ENCODE data around the gene RBBP8NL.

The RBBP8NL gene

GRCh38 chr20:62427172-62428001, at the start of gene RBBP8NL:
Gene RBBP8NL (minus strand): TSS chr20:62427539. CDS start chr20:62419647, 7,892 bp downstream.
- Mint-ChIP-seq H3K4me1 (no peaks in the 10 kb centered on the region), H3K27ac (no peak within 1 kb of the TSS), H3K9me3 (no peaks in the 10 kb centered on the region), H3K36me3 (ENCODE audit: low read depth) (no peaks in the 10 kb centered on the region), H3K27me3 (peaks cover 3% of the 10 kb centered on the region), H3K4me3 (no peak within 1 kb of the TSS)
- ATAC-seq (no peak), DNase-seq (no peak)

GRCh38 chr20:62476056-62476838, 48.9 kb upstream of the RBBP8NL start:
- peaks cover 47% of the 10 kb centered on the region for H3K27me3 Mint-ChIP-seq
- H3K36me3 Mint-ChIP-seq (ENCODE audit: low read depth), result no peaks in the 10 kb centered on the region
- no peak overlapping the region for H3K27ac Mint-ChIP-seq
- H3K4me1 Mint-ChIP-seq, result peaks cover 4% of the 10 kb centered on the region
- H3K9me3 Mint-ChIP-seq, result no peaks in the 10 kb centered on the region
- H3K4me3 Mint-ChIP-seq, result no peak overlapping the region
- no peak for DNase-seq
- no peak for ATAC-seq

- ATAC-seq, result no peak
- H3K27me3 Mint-ChIP-seq, result peaks cover 47% of the 10 kb centered on the region
- H3K27ac Mint-ChIP-seq, result no peak within 1 kb of the TSS
- no peaks in the 10 kb centered on the region for H3K36me3 Mint-ChIP-seq (ENCODE audit: low read depth)
- DNase-seq, result no peak
- H3K4me1 Mint-ChIP-seq, result peaks cover 4% of the 10 kb centered on the region
- H3K9me3 Mint-ChIP-seq, result no peaks in the 10 kb centered on the region
- H3K4me3 Mint-ChIP-seq, result no peak within 1 kb of the TSS
Measured at GRCh38 chr20:62475772-62476055, 48.4 kb upstream of the RBBP8NL start, which contains the start of gene GATA5. Gene GATA5 (minus strand): TSS chr20:62475995. CDS start chr20:62475521, 474 bp downstream.

- Mint-ChIP-seq H3K27me3 (peaks cover 49% of the 10 kb centered on the region), H3K36me3 (ENCODE audit: low read depth) (no peaks in the 10 kb centered on the region), H3K4me3 (no peak overlapping the region), H3K27ac (no peak overlapping the region), H3K9me3 (no peaks in the 10 kb centered on the region), H3K4me1 (peaks cover 4% of the 10 kb centered on the region)
- ATAC-seq, result no peak
- no peak for DNase-seq
Measured at GRCh38 chr20:62475027-62475771, 47.9 kb upstream of the RBBP8NL start.

GRCh38 chr20:62474604-62475026, 47.3 kb upstream of the RBBP8NL start:
- Mint-ChIP-seq H3K27me3 (peaks cover 52% of the 10 kb centered on the region), H3K4me3 (no peak overlapping the region)

GRCh38 chr20:62473717-62474603, 46.6 kb upstream of the RBBP8NL start:
- H3K27ac Mint-ChIP-seq, result no peak overlapping the region
- DNase-seq, result no peak
- peaks cover 4% of the 10 kb centered on the region for H3K4me1 Mint-ChIP-seq
- H3K27me3 Mint-ChIP-seq, result peaks cover 49% of the 10 kb centered on the region
- H3K4me3 Mint-ChIP-seq, result no peak overlapping the region
- ATAC-seq, result no peak
- H3K36me3 Mint-ChIP-seq (ENCODE audit: low read depth), result no peaks in the 10 kb centered on the region
- no peaks in the 10 kb centered on the region for H3K9me3 Mint-ChIP-seq

More at GRCh38 chr20:62474604-62475026, 47.3 kb upstream of the RBBP8NL start:
- no peak for DNase-seq
- Mint-ChIP-seq H3K4me1 (peaks cover 4% of the 10 kb centered on the region), H3K27ac (no peak overlapping the region), H3K9me3 (no peaks in the 10 kb centered on the region), H3K36me3 (ENCODE audit: low read depth) (no peaks in the 10 kb centered on the region)
- ATAC-seq, result no peak

GRCh38 chr20:62472941-62473585, 45.7 kb upstream of the RBBP8NL start:
- H3K9me3 Mint-ChIP-seq, result no peaks in the 10 kb centered on the region
- H3K27ac Mint-ChIP-seq, result no peak overlapping the region
- peaks cover 4% of the 10 kb centered on the region for H3K4me1 Mint-ChIP-seq
- H3K27me3 Mint-ChIP-seq, result peaks cover 42% of the 10 kb centered on the region
- no peaks in the 10 kb centered on the region for H3K36me3 Mint-ChIP-seq (ENCODE audit: low read depth)
- ATAC-seq, result no peak
- H3K4me3 Mint-ChIP-seq, result no peak overlapping the region
- DNase-seq, result no peak

GRCh38 chr20:62472138-62472940, 45.0 kb upstream of the RBBP8NL start:
- Mint-ChIP-seq H3K4me3 (no peak overlapping the region), H3K27me3 (peaks cover 35% of the 10 kb centered on the region), H3K27ac (no peak overlapping the region), H3K36me3 (ENCODE audit: low read depth) (no peaks in the 10 kb centered on the region), H3K4me1 (peaks cover 4% of the 10 kb centered on the region), H3K9me3 (no peaks in the 10 kb centered on the region)
- no peak for ATAC-seq
- DNase-seq, result no peak

GRCh38 chr20:62470459-62470858, 43.1 kb upstream of the RBBP8NL start:
- H3K9me3 Mint-ChIP-seq, result no peaks in the 10 kb centered on the region
- no peak for ATAC-seq
- H3K27ac Mint-ChIP-seq, result no peak overlapping the region
- no peaks in the 10 kb centered on the region for H3K4me1 Mint-ChIP-seq
- H3K36me3 Mint-ChIP-seq (ENCODE audit: low read depth), result no peaks in the 10 kb centered on the region
- peaks cover 27% of the 10 kb centered on the region for H3K27me3 Mint-ChIP-seq
- H3K4me3 Mint-ChIP-seq, result no peak overlapping the region
- DNase-seq, result no peak

- Mint-ChIP-seq H3K27ac (no peak overlapping the region), H3K4me3 (no peak overlapping the region), H3K27me3 (peaks cover 27% of the 10 kb centered on the region), H3K9me3 (no peaks in the 10 kb centered on the region), H3K4me1 (no peaks in the 10 kb centered on the region), H3K36me3 (ENCODE audit: low read depth) (no peaks in the 10 kb centered on the region)
- ATAC-seq (no peak), DNase-seq (no peak)
Measured at GRCh38 chr20:62470001-62470400, 42.7 kb upstream of the RBBP8NL start.

GRCh38 chr20:62469352-62469751, 42.0 kb upstream of the RBBP8NL start:
- H3K4me1 Mint-ChIP-seq, result no peaks in the 10 kb centered on the region
- H3K27ac Mint-ChIP-seq, result no peak overlapping the region
- H3K4me3 Mint-ChIP-seq, result no peak overlapping the region
- ATAC-seq (no peak), DNase-seq (no peak)
- H3K36me3 Mint-ChIP-seq (ENCODE audit: low read depth), result no peaks in the 10 kb centered on the region
- no peaks in the 10 kb centered on the region for H3K9me3 Mint-ChIP-seq
- peaks cover 23% of the 10 kb centered on the region for H3K27me3 Mint-ChIP-seq

- Mint-ChIP-seq H3K4me3 (no peak overlapping the region), H3K36me3 (ENCODE audit: low read depth) (no peaks in the 10 kb centered on the region), H3K27ac (no peak overlapping the region), H3K4me1 (no peaks in the 10 kb centered on the region), H3K27me3 (peaks cover 11% of the 10 kb centered on the region), H3K9me3 (no peaks in the 10 kb centered on the region)
- no peak for DNase-seq
- ATAC-seq, result no peak
Measured at GRCh38 chr20:62466806-62467537, 39.6 kb upstream of the RBBP8NL start.
